Measurements from ENCODE around the gene FBXW8.
A peak's percentile ranks its signal among the peaks of the same experiment; 100 is the strongest.

The FBXW8 gene

GRCh38 chr12:116887244-116887643 lies 23.5 kb upstream of the FBXW8 start:
- DNase-seq: no peak

- no peak for DNase-seq
Measured at GRCh38 chr12:116887897-116888296, 22.9 kb upstream of the FBXW8 start.

GRCh38 chr12:116890330-116890729 lies 20.4 kb upstream of the FBXW8 start:
- no peak for DNase-seq

- DNase-seq: no peak
Measured at GRCh38 chr12:116891019-116891418, 19.7 kb upstream of the FBXW8 start.

GRCh38 chr12:116892349-116893140 lies 18.2 kb upstream of the FBXW8 start:
- no peak for DNase-seq

- no peak for DNase-seq
Measured at GRCh38 chr12:116894913-116895312, 15.8 kb upstream of the FBXW8 start.

- DNase-seq: no peak
Measured at GRCh38 chr12:116896411-116896924, 14.3 kb upstream of the FBXW8 start.

GRCh38 chr12:116897476-116897875 lies 13.3 kb upstream of the FBXW8 start:
- no peak for DNase-seq

- no peak for DNase-seq
Measured at GRCh38 chr12:116898669-116899068, 12.1 kb upstream of the FBXW8 start.

- no peak for DNase-seq
Measured at GRCh38 chr12:116901612-116902011, 9.1 kb upstream of the FBXW8 start.

- no peak for DNase-seq
Measured at GRCh38 chr12:116903818-116904217, 6.9 kb upstream of the FBXW8 start.

- no peak for DNase-seq
Measured at GRCh38 chr12:116906285-116906684, 4.5 kb upstream of the FBXW8 start.

- no peak for DNase-seq
Measured at GRCh38 chr12:116910280-116910644, 488 bp upstream of the FBXW8 start.

- no peak for DNase-seq
Measured at GRCh38 chr12:116915326-116915725, 4.6 kb downstream of the FBXW8 start.

- DNase-seq: no peak
Measured at GRCh38 chr12:116916122-116916521, 5.4 kb downstream of the FBXW8 start.

- peak; percentile 20 for DNase-seq
Measured at GRCh38 chr12:116916714-116917114, 6.0 kb downstream of the FBXW8 start.

- DNase-seq: no peak
Measured at GRCh38 chr12:116918464-116918863, 7.7 kb downstream of the FBXW8 start.

GRCh38 chr12:116919247-116919661 lies 8.5 kb downstream of the FBXW8 start:
- no peak for DNase-seq

GRCh38 chr12:116919706-116920485 lies 9.1 kb downstream of the FBXW8 start:
- no peak for DNase-seq

- no peak for DNase-seq
Measured at GRCh38 chr12:116920939-116921338, 10.2 kb downstream of the FBXW8 start.

- no peak for DNase-seq
Measured at GRCh38 chr12:116922194-116922897, 11.6 kb downstream of the FBXW8 start.

GRCh38 chr12:116924558-116925453 lies 14.1 kb downstream of the FBXW8 start:
- DNase-seq: no peak

All from NCI-H2029 treated with DMSO at 0.1 percent for 48 hours (cell line).